Measurements from ENCODE around the gene RFTN1. TPM values are rescaled to one million over a fixed set of nuclear protein-coding genes. Genes with fewer than 3 reads are reported as not detected.
A peak's percentile ranks its signal among the peaks of the same experiment; 100 is the strongest.

RFTN1 gene
- total and polyA plus RNA-seq, 7 experiments from 2014 or later = 44.8 to 68.8 (median 53.2) TPM

DNA sequence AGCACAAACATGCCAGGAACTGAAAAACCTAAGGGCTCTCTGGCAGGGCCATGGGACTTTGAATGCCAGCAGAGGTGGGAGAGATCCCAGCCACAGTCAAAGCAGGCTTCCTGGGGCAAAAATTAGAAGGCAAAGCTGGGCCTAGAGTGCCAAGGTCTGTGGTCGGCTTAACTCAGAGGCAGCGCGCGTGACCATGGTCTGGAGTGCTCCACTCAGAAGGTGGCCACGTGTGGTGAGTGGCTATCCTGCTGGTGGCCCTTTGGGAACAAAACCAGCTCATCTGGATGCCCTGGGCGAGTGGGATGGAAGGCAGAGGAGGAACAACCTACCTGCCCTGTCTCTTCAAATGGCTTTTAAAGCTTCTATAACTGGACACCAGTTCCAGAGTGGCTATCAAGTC lies 185.4 kb downstream of the RFTN1 start:
- no peak for ATAC-seq

DNA sequence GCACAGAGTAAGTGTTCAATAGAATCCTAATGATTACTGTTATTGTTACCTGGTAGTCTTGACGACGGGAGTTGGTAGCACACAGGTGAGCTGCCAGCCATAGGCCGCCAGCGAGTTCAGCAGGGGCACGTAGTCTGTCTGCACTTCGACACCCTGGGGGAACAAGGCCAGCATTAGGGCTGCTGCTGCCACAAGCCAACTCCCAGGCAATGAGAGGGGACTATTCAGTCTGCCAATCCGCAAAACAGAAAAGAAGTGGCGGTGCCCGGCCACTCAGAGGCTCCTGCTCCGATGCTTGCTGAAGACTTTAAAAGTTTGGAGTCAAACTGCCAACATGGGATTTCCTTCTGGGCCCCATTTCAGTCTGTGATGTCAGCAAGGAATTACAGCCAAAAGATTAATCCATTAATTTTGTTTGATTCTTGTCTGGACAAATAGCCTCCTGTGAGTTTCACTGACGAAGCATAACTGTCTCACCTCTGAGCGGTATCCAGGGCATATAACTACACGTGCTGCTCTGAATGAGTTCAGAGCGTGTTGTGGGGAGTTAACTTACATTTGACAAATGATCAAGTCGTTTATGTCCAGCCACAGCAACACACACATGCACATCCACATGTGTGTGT lies 186.7 kb downstream of the RFTN1 start:
- Mint-ChIP-seq H3K36me3 (peaks cover 19 to 82% (median 56%) of the 10 kb centered on the region in 5 donors), H3K27me3 (no peaks in the 10 kb centered on the region), H3K9me3 (peaks cover 4 to 28% (median 10%) of the 10 kb centered on the region in 11 donors), H3K27ac (peak overlapping the region in 8 of 9 donors; percentile 17 to 87 (median 54)), H3K4me3 (no peak overlapping the region), H3K4me1 (peaks cover 4 to 37% (median 20%) of the 10 kb centered on the region in 7 donors)
- ATAC-seq (no peak), DNase-seq (no peak)
- Histone ChIP-seq H3K9me3 (ENCODE audit: control insufficient read depth in 2 of 3, low read length in 3 of 3) (peaks cover 0 to 18% (median 0%) of the 10 kb centered on the region in 3 experiments), H3K36me3 (ENCODE audit: control insufficient read depth in 2 of 3, insufficient read depth in 3 of 3, low read length in 3 of 3) (peaks cover 5 to 94% (median 49%) of the 10 kb centered on the region in 3 experiments), H3K4me1 (ENCODE audit: control insufficient read depth in 2 of 2, insufficient read depth in 2 of 2, low read length in 2 of 2) (no peaks in the 10 kb centered on the region), H3K27me3 (ENCODE audit: control insufficient read depth in 2 of 2, insufficient read depth in 2 of 2, low read length in 2 of 2) (no peaks in the 10 kb centered on the region), H3K4me3 (ENCODE audit: low read length) (no peak overlapping the region), H3K27ac (ENCODE audit: low read depth, low read length) (no peak overlapping the region)
- intact Hi-C loops (cut with micrococcal nuclease) = no loop called here
- ChIA-PET POLR2A (no interaction called here), CTCF (no interaction called here)

More for the DNA sequence above, 185.4 kb downstream of the RFTN1 start:
- no peak overlapping the region for H3K4me3 ChIP-seq (ENCODE audit: low read length)
- CTCF ChIA-PET = interaction anchor here (0.6 kb wide), 1 partner anchor 197 kb away, joined by 3 read pairs; no protein-coding TSS in a partner anchor
- POLR2A ChIA-PET = interaction anchor here (0.8 to 1.1 kb wide), 2 partner anchors 8 to 14 kb away, joined by 3 to 5 read pairs; no protein-coding TSS in a partner anchor
- peaks cover 0 to 92% (median 48%) of the 10 kb centered on the region in 3 experiments for H3K36me3 ChIP-seq (ENCODE audit: control insufficient read depth in 2 of 3, insufficient read depth in 3 of 3, low read length in 3 of 3)
- H3K27ac Mint-ChIP-seq = peak overlapping the region in 8 of 9 donors; percentile 23 to 87 (median 56)
- DNase-seq = no peak
- peaks cover 4 to 38% (median 16%) of the 10 kb centered on the region in 11 donors for H3K9me3 Mint-ChIP-seq
- H3K27ac ChIP-seq (ENCODE audit: low read depth, low read length) = peak overlapping the region; percentile 30
- peaks cover 10 to 44% (median 28%) of the 10 kb centered on the region in 7 donors for H3K4me1 Mint-ChIP-seq
- H3K27me3 ChIP-seq (ENCODE audit: control insufficient read depth in 2 of 2, insufficient read depth in 2 of 2, low read length in 2 of 2) = no peaks in the 10 kb centered on the region
- H3K4me3 Mint-ChIP-seq = no peak overlapping the region
- peaks cover 0 to 19% (median 0%) of the 10 kb centered on the region in 3 experiments for H3K9me3 ChIP-seq (ENCODE audit: control insufficient read depth in 2 of 3, low read length in 3 of 3)
- intact Hi-C loops (cut with micrococcal nuclease) = no loop called here
- H3K27me3 Mint-ChIP-seq = no peaks in the 10 kb centered on the region
- H3K4me1 ChIP-seq (ENCODE audit: control insufficient read depth in 2 of 2, insufficient read depth in 2 of 2, low read length in 2 of 2) = no peaks in the 10 kb centered on the region
- peaks cover 28 to 92% (median 69%) of the 10 kb centered on the region in 5 donors for H3K36me3 Mint-ChIP-seq

DNA sequence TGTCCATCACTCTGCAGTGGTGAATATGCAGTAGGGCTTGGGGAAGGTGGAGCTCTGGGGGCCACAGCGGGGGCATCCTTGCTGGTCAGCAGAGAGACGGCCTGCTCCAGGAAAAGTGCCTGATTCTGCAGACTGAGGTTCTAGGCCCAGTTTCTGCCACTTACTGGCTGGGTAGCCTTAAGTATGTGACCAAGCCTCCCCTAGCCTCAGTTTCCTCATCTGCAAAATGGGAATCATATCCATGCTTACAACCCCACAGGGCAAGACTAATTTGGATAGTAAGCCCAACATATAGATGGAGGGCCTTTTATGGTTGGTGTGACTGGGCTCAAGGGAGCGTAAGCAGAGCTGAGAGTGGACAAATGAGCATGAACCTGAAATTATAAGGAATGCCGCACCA lies 187.6 kb downstream of the RFTN1 start:
- H3K4me1 ChIP-seq (ENCODE audit: control insufficient read depth in 2 of 2, insufficient read depth in 2 of 2, low read length in 2 of 2) = no peaks in the 10 kb centered on the region
- ChIA-PET POLR2A (interaction anchor here (1.4 kb wide), 1 partner anchor 23 kb away, joined by 4 read pairs; no protein-coding TSS in a partner anchor), CTCF (interaction anchor here (1.2 to 15.3 kb wide), 2 partner anchors 33 to 50 kb away, joined by 4 to 238 read pairs; no protein-coding TSS in a partner anchor)
- no peak overlapping the region for H3K4me3 ChIP-seq (ENCODE audit: low read length)
- no peaks in the 10 kb centered on the region for H3K27me3 Mint-ChIP-seq
- H3K9me3 Mint-ChIP-seq = peaks cover 0 to 18% (median 2%) of the 10 kb centered on the region in 11 donors
- DNase-seq (no peak), ATAC-seq (no peak)
- H3K9me3 ChIP-seq (ENCODE audit: control insufficient read depth in 2 of 3, low read length in 3 of 3) = peaks cover 0 to 8% (median 0%) of the 10 kb centered on the region in 3 experiments
- peaks cover 9 to 94% (median 43%) of the 10 kb centered on the region in 3 experiments for H3K36me3 ChIP-seq (ENCODE audit: control insufficient read depth in 2 of 3, insufficient read depth in 3 of 3, low read length in 3 of 3)
- intact Hi-C loops (cut with micrococcal nuclease) = no loop called here
- peak overlapping the region in 7 of 9 donors; percentile 32 to 87 (median 57) for H3K27ac Mint-ChIP-seq
- peaks cover 13 to 77% (median 51%) of the 10 kb centered on the region in 5 donors for H3K36me3 Mint-ChIP-seq
- no peak overlapping the region for H3K27ac ChIP-seq (ENCODE audit: low read depth, low read length)
- H3K27me3 ChIP-seq (ENCODE audit: control insufficient read depth in 2 of 2, insufficient read depth in 2 of 2, low read length in 2 of 2) = no peaks in the 10 kb centered on the region
- H3K4me3 Mint-ChIP-seq = no peak overlapping the region
- peaks cover 14 to 40% (median 23%) of the 10 kb centered on the region in 7 donors for H3K4me1 Mint-ChIP-seq

DNA sequence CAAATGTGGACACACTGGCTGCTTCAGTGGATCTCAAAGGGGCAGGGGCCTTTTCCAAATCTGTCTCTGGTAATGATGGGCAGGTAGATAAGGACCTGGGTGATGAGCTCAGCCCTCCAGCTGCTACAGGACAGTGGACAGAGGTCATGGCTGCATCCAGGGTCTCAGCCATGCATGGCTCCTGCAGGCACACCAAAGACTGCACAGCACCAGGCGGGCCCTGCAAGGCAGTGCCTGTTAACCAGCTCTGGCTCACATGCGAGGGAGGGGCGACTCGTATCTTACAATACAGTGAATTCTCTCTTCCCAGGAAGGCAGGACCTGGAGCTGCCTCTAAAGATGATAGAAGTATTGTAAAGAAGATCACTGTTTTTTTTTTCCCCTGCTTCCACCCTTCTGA lies 189.8 kb downstream of the RFTN1 start:
- Histone ChIP-seq H3K27ac (ENCODE audit: low read depth, low read length) (no peak overlapping the region), H3K27me3 (ENCODE audit: control insufficient read depth in 2 of 2, insufficient read depth in 2 of 2, low read length in 2 of 2) (no peaks in the 10 kb centered on the region), H3K4me3 (ENCODE audit: low read length) (no peak overlapping the region), H3K36me3 (ENCODE audit: control insufficient read depth in 2 of 3, insufficient read depth in 3 of 3, low read length in 3 of 3) (peaks cover 16 to 88% (median 45%) of the 10 kb centered on the region in 3 experiments), H3K4me1 (ENCODE audit: control insufficient read depth in 2 of 2, insufficient read depth in 2 of 2, low read length in 2 of 2) (peaks cover 9 to 16% of the 10 kb centered on the region in 2 donors), H3K9me3 (ENCODE audit: control insufficient read depth in 2 of 3, low read length in 3 of 3) (no peaks in the 10 kb centered on the region)
- ATAC-seq (no peak), DNase-seq (no peak)
- POLR2A ChIA-PET = interaction anchor here (0.7 to 14.2 kb wide), 7 partner anchors 9 to 146 kb away, joined by 3 to 319 read pairs (median 4); no protein-coding TSS in a partner anchor
- peaks cover 24 to 57% (median 42%) of the 10 kb centered on the region in 7 donors for H3K4me1 Mint-ChIP-seq
- H3K36me3 Mint-ChIP-seq = peaks cover 13 to 73% (median 44%) of the 10 kb centered on the region in 5 donors
- CTCF ChIA-PET = interaction anchor here (1.2 to 15.3 kb wide), 3 partner anchors 10 to 55 kb away, joined by 4 to 238 read pairs (median 4); no protein-coding TSS in a partner anchor
- H3K27me3 Mint-ChIP-seq = no peaks in the 10 kb centered on the region
- no peak overlapping the region for H3K4me3 Mint-ChIP-seq
- no peaks in the 10 kb centered on the region for H3K9me3 Mint-ChIP-seq
- intact Hi-C loops (cut with micrococcal nuclease) = loop anchor here in 1 of 2 donors (1.0 kb wide), 1 partner anchor 227 kb away; no protein-coding TSS in a partner anchor
- peak overlapping the region in 7 of 9 donors; percentile 13 to 92 (median 57) for H3K27ac Mint-ChIP-seq

- Mint-ChIP-seq H3K27me3 (no peaks in the 10 kb centered on the region), H3K4me3 (no peak overlapping the region), H3K4me1 (peaks cover 30 to 69% (median 58%) of the 10 kb centered on the region in 7 donors), H3K27ac (peak overlapping the region; percentile 49 to 98 (median 90)), H3K9me3 (no peaks in the 10 kb centered on the region), H3K36me3 (peaks cover 13 to 68% (median 47%) of the 10 kb centered on the region in 5 donors)
- POLR2A ChIA-PET = interaction anchor here (0.7 to 14.2 kb wide), 7 partner anchors 8 to 57 kb away, joined by 3 to 319 read pairs (median 3); partner anchors contain the start of genes DPH3 and OXNAD1
- ATAC-seq = no peak
- no peaks in the 10 kb centered on the region for H3K9me3 ChIP-seq (ENCODE audit: control insufficient read depth in 2 of 3, low read length in 3 of 3)
- DNase-seq = no peak
- H3K27ac ChIP-seq (ENCODE audit: low read depth, low read length) = no peak overlapping the region
- intact Hi-C loops (cut with micrococcal nuclease) = no loop called here
- CTCF ChIA-PET = interaction anchor here (1.0 to 15.3 kb wide), 5 partner anchors 8 to 207 kb away, joined by 3 to 238 read pairs (median 10); no protein-coding TSS in a partner anchor
- peaks cover 19 to 32% of the 10 kb centered on the region in 2 donors for H3K4me1 ChIP-seq (ENCODE audit: control insufficient read depth in 2 of 2, insufficient read depth in 2 of 2, low read length in 2 of 2)
- peaks cover 16 to 84% (median 45%) of the 10 kb centered on the region in 3 experiments for H3K36me3 ChIP-seq (ENCODE audit: control insufficient read depth in 2 of 3, insufficient read depth in 3 of 3, low read length in 3 of 3)
- no peaks in the 10 kb centered on the region for H3K27me3 ChIP-seq (ENCODE audit: control insufficient read depth in 2 of 2, insufficient read depth in 2 of 2, low read length in 2 of 2)
- no peak overlapping the region for H3K4me3 ChIP-seq (ENCODE audit: low read length)
Measured at GRCh38 chr3:16322189-16322588, 191.3 kb downstream of the RFTN1 start.

DNA sequence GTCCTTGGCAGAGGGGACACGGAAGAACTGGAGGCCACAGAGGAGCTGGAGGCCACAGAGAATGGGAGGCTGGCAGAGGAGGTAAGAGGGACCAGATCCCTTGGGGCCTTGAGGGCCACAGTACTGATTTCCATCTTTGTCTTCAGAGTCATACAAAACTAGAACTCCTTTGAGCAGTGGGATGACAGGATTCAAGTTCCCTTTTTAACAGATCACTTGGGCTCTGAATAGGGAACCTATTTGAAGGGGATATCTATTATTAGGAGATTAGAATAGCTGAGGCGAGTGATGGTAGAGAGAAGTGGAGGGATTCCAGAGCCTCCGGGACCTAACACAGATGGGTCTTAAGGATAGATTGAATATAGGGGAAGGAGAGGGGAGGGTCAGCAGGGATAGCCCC lies 192.8 kb downstream of the RFTN1 start:
- Mint-ChIP-seq H3K4me1 (peaks cover 44 to 79% (median 73%) of the 10 kb centered on the region in 7 donors), H3K27ac (peak overlapping the region; percentile 38 to 98 (median 91)), H3K36me3 (peaks cover 20 to 65% (median 51%) of the 10 kb centered on the region in 5 donors), H3K9me3 (no peaks in the 10 kb centered on the region), H3K27me3 (no peaks in the 10 kb centered on the region), H3K4me3 (peak overlapping the region in 4 of 10 donors; percentile 32 to 55 (median 51))
- Histone ChIP-seq H3K27me3 (ENCODE audit: control insufficient read depth in 2 of 2, insufficient read depth in 2 of 2, low read length in 2 of 2) (no peaks in the 10 kb centered on the region), H3K27ac (ENCODE audit: low read depth, low read length) (peak overlapping the region; percentile 60), H3K36me3 (ENCODE audit: control insufficient read depth in 2 of 3, insufficient read depth in 3 of 3, low read length in 3 of 3) (peaks cover 21 to 84% (median 36%) of the 10 kb centered on the region in 3 experiments), H3K9me3 (ENCODE audit: control insufficient read depth in 2 of 3, low read length in 3 of 3) (no peaks in the 10 kb centered on the region), H3K4me3 (ENCODE audit: low read length) (no peak overlapping the region), H3K4me1 (ENCODE audit: control insufficient read depth in 2 of 2, insufficient read depth in 2 of 2, low read length in 2 of 2) (peaks cover 29 to 47% of the 10 kb centered on the region in 2 donors)
- ChIA-PET CTCF (interaction anchor here (0.7 to 15.3 kb wide), 10 partner anchors 13 to 231 kb away, joined by 3 to 238 read pairs (median 8); no protein-coding TSS in a partner anchor), POLR2A (interaction anchor here (1.2 to 14.2 kb wide), 7 partner anchors 12 to 192 kb away, joined by 3 to 319 read pairs (median 10); partner anchors contain the start of genes DPH3 and OXNAD1)
- no peak for DNase-seq
- intact Hi-C loops (cut with micrococcal nuclease) = no loop called here
- no peak for ATAC-seq

Measured in naive thymus-derived CD4-positive, alpha-beta T cell (primary cell).